CD4-positive, CD25-positive, alpha-beta regulatory T cell (primary cell): ENCODE measurements around the gene INTS1. TPM values are rescaled to one million over a fixed set of nuclear protein-coding genes. Genes with fewer than 3 reads are reported as not detected.
A peak's percentile ranks its signal among the peaks of the same experiment; 100 is the strongest.

Experiments
- ATAC-seq, 2 donors: fragments of 150-1000 bp; cut with Tn5 transposase; one replicate each; pipeline ENCODE4 v1.10.0; 2021; ENCODE audit warnings: low read depth in 2 of 2, moderate number of reproducible peaks in 2 of 2, moderate library complexity in 1 of 2
- DNase-seq, 3 donors: peaks; one replicate each; pipeline versions ENCODE4 v3.0.0 to v3.0.0-alpha.2; 2012 to 2022; ENCODE audit warnings: mixed read lengths in 1 of 3
- H3K27ac ChIP-seq: one replicate; pipeline ENCODE4 v1.7.0; 2013; ENCODE audit warnings: mild to moderate bottlenecking, low read length; ENCODE audit not compliant: insufficient read depth, poor library complexity, severe bottlenecking
- H3K27me3 ChIP-seq: one replicate; pipeline ENCODE4 v1.7.0; 2013; ENCODE audit warnings: low read length; ENCODE audit not compliant: control insufficient read depth, insufficient read depth
- H3K36me3 ChIP-seq: one replicate; pipeline ENCODE4 v1.7.0; 2013; ENCODE audit warnings: mild to moderate bottlenecking, low read length, moderate library complexity; ENCODE audit not compliant: control insufficient read depth, insufficient read depth
- H3K4me1 ChIP-seq: 2 replicates; pipeline ENCODE4 v1.7.0; 2013; ENCODE audit warnings: mild to moderate bottlenecking, low read length; ENCODE audit not compliant: insufficient read depth, control insufficient read depth, poor library complexity, severe bottlenecking
- H3K4me3 ChIP-seq: one replicate; pipeline ENCODE4 v1.7.0; 2013; ENCODE audit warnings: low read depth, mild to moderate bottlenecking, low read length, moderate library complexity
- H3K9me3 ChIP-seq, 2 experiments: 1 replicate in 1 of 2; 2 replicates in 1 of 2; pipeline ENCODE4 v1.7.0; 2013; ENCODE audit warnings: low read length in 2 of 2, mild to moderate bottlenecking in 1 of 2, moderate library complexity in 1 of 2; ENCODE audit not compliant: control insufficient read depth in 2 of 2
- H3K27ac Mint-ChIP-seq, 3 donors: one replicate each; pipeline ENCODE4 v1.8.0; 2020 to 2022; ENCODE audit warnings: mild to moderate bottlenecking in 3 of 3, mixed read lengths in 3 of 3, moderate library complexity in 2 of 3
- H3K27me3 Mint-ChIP-seq: one replicate; pipeline ENCODE4 v1.8.0; 2022; ENCODE audit warnings: mild to moderate bottlenecking, mixed read lengths
- H3K36me3 Mint-ChIP-seq: one replicate; pipeline ENCODE4 v1.8.0; 2020; ENCODE audit warnings: mixed read lengths
- H3K4me1 Mint-ChIP-seq, 4 donors: one replicate each; pipeline ENCODE4 v1.8.0; 2020 to 2022; ENCODE audit warnings: mixed read lengths in 4 of 4, mild to moderate bottlenecking in 1 of 4
- H3K4me3 Mint-ChIP-seq, 4 donors: one replicate each; pipeline ENCODE4 v1.8.0; 2020 to 2022; ENCODE audit warnings: mild to moderate bottlenecking in 4 of 4, mixed read lengths in 4 of 4, moderate library complexity in 3 of 4
- H3K9me3 Mint-ChIP-seq, 7 donors: one replicate each; pipeline ENCODE4 v1.8.0; 2020 to 2022; ENCODE audit warnings: mixed read lengths in 7 of 7, mild to moderate bottlenecking in 3 of 7, moderate library complexity in 2 of 7
- polyA plus RNA-seq, 4 donors: library from polyadenylated mRNA; unstranded; fragments of 300-500 nt; fragmentation: Illumina TruSeq; gene quantifications; one replicate each; pipeline ENCODE4 v1.2.3, GENCODE V29; 2021
- total RNA-seq: library from RNA; stranded (reverse); gene quantifications from one replicate; pipeline ENCODE4 v1.2.3, GENCODE V29; 2022

The INTS1 gene
- total and polyA plus RNA-seq, 5 donors from 2014 or later, result 8.5 to 107 (median 10.3) TPM

DNA sequence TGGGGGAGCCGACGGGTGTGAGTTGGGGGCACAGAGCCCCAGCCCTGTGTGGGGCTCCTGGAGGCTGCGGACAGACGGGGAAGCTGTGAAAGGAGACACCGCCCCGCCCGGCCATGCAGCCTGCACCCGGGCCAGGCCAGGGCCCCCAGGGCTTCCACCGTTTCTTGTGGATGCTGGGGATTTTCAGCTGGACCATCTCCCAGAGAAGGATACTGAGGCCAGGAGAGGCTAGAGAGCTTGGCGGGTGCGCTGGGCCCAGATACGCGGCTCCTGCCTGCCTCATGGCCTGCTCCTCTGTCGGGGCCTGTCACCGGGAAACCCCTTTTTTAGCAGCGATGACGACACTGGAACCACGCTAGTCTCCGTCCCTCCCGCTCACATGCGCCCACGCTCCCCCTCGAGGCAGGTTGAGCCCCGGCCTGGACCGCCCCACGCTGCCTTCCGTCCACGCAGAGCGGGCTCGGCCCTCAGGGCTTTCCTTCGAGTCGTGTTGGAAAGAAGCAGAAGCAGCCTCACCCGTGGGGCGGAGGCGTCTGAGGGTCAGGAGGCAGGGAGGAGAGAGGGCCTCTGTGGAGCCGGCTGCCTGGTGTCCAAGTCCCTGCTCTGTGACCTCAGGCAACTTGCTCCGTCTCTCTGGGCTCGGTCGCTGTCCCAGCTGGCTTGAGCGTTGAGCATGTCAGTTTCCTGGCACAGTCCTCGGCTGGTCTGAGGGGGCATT, 40.1 kb upstream of the INTS1 start:
- H3K4me1 ChIP-seq, result no peaks in the 10 kb centered on the region
- Mint-ChIP-seq H3K9me3 (no peaks in the 10 kb centered on the region), H3K27ac (no peak overlapping the region), H3K27me3 (no peaks in the 10 kb centered on the region), H3K4me1 (peaks cover 0 to 4% (median 1%) of the 10 kb centered on the region in 4 donors), H3K4me3 (no peak overlapping the region), H3K36me3 (no peaks in the 10 kb centered on the region)
- H3K4me3 ChIP-seq, result no peak overlapping the region
- no peak overlapping the region for H3K27ac ChIP-seq
- ATAC-seq (no peak), DNase-seq (no peak)
- no peaks in the 10 kb centered on the region for H3K9me3 ChIP-seq
- no peaks in the 10 kb centered on the region for H3K27me3 ChIP-seq
- H3K36me3 ChIP-seq, result peaks cover 28% of the 10 kb centered on the region

DNA sequence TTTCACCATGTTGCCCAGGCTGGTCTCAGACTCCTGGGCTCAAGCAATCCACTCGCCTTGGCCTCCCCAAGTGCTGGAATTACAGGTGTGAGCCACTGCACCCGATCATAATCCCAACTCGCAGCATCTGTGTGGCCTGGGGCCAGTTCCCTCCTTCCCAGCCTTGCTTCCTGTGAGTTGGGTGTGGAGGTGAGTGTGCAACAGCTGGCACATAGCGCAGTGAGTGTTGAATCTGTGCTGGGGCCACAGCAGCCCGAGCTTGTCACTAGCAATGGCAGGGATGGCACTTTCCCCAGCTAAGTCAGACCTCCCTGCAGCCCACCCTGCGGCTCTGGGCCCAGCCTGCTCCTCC, 39.6 kb upstream of the INTS1 start:
- Mint-ChIP-seq H3K4me1 (peaks cover 0 to 4% (median 1%) of the 10 kb centered on the region in 4 donors), H3K9me3 (no peaks in the 10 kb centered on the region), H3K27ac (peak overlapping the region in 1 of 3 donors; percentile 20), H3K36me3 (no peaks in the 10 kb centered on the region), H3K4me3 (no peak overlapping the region), H3K27me3 (no peaks in the 10 kb centered on the region)
- Histone ChIP-seq H3K9me3 (no peaks in the 10 kb centered on the region), H3K4me3 (no peak overlapping the region), H3K36me3 (peaks cover 33% of the 10 kb centered on the region), H3K27ac (no peak overlapping the region), H3K27me3 (no peaks in the 10 kb centered on the region), H3K4me1 (no peaks in the 10 kb centered on the region)
- ATAC-seq, result no peak
- no peak for DNase-seq

DNA sequence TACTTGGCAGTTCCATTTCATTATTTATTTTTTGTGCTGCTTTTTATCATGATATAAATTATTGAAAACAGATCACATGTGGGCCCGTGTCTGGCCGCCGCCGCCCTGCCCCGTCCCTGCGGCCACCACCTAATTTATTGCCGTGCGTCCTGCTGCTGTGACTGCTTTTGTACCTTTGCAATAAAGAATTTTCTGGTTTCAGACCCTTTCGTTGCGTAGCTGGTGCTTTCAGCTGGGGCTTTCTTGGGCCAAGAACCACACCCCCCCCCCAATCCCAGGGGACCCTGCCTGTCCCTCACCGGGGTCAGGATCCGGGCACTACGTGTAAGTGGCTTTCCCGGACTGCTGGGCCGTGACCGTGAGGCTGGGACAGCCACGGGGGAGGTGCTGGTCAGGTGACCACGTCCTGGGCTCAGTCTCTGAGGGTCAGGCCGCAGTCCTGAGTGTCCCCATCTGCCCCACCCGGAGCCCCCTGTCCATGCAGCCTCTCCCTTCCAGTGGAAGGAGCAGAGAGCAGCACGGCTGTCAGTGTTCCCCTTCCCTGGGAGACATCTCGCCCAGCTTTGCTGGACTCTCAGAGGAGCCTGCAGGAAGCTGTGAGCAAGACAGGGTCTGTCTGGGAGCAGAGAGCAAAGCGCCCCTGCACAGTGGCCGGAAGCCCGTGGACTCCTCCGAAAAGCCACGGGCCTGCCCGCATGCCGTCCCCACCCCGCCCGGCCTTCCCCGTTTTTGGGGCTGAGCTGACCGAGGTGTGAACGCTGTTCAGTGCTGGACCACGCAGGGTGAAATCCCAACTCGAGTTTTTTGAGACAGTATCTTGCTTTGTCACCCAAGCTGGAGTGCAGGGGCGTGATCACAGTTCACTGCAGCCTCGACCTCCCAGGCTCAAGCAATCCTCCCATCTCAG, 38.9 kb upstream of the INTS1 start:
- no peaks in the 10 kb centered on the region for H3K27me3 Mint-ChIP-seq
- no peak overlapping the region for H3K27ac ChIP-seq
- no peaks in the 10 kb centered on the region for H3K27me3 ChIP-seq
- H3K36me3 Mint-ChIP-seq, result no peaks in the 10 kb centered on the region
- DNase-seq (no peak), ATAC-seq (no peak)
- no peaks in the 10 kb centered on the region for H3K9me3 Mint-ChIP-seq
- H3K4me1 ChIP-seq, result no peaks in the 10 kb centered on the region
- no peaks in the 10 kb centered on the region for H3K9me3 ChIP-seq
- H3K4me1 Mint-ChIP-seq, result peaks cover 0 to 2% (median 0%) of the 10 kb centered on the region in 4 donors
- peaks cover 34% of the 10 kb centered on the region for H3K36me3 ChIP-seq
- H3K4me3 Mint-ChIP-seq, result no peak overlapping the region
- peak overlapping the region in 1 of 3 donors; percentile 77 for H3K27ac Mint-ChIP-seq
- H3K4me3 ChIP-seq, result no peak overlapping the region

DNA sequence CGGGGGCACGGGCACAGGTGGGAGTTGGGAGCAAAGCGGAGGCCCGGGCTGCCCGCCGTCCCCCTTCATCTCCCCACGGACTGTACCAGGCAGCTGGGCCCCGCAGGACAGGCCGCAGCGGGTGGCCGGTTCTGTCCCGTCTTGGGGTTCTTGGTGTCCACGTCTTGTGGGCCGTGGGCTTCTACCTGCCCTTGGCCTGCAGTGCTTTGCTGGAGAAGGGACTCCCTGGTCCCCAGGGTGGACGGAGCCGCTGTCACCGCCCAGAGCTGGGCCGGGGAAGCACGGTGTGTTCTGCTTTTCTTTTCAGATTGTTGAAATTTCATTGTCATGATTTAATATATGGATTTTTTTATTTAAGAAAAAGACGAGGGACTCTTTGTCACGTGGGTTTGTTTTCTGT, 38.1 kb upstream of the INTS1 start:
- Mint-ChIP-seq H3K4me1 (peaks cover 0 to 5% (median 0%) of the 10 kb centered on the region in 4 donors), H3K4me3 (no peak overlapping the region), H3K27me3 (no peaks in the 10 kb centered on the region), H3K27ac (peak overlapping the region in 1 of 3 donors; percentile 77), H3K9me3 (no peaks in the 10 kb centered on the region), H3K36me3 (peaks cover 3% of the 10 kb centered on the region)
- Histone ChIP-seq H3K9me3 (no peaks in the 10 kb centered on the region), H3K4me1 (no peaks in the 10 kb centered on the region), H3K36me3 (peaks cover 37% of the 10 kb centered on the region), H3K27me3 (no peaks in the 10 kb centered on the region), H3K4me3 (no peak overlapping the region), H3K27ac (no peak overlapping the region)
- DNase-seq (no peak), ATAC-seq (no peak)

DNA sequence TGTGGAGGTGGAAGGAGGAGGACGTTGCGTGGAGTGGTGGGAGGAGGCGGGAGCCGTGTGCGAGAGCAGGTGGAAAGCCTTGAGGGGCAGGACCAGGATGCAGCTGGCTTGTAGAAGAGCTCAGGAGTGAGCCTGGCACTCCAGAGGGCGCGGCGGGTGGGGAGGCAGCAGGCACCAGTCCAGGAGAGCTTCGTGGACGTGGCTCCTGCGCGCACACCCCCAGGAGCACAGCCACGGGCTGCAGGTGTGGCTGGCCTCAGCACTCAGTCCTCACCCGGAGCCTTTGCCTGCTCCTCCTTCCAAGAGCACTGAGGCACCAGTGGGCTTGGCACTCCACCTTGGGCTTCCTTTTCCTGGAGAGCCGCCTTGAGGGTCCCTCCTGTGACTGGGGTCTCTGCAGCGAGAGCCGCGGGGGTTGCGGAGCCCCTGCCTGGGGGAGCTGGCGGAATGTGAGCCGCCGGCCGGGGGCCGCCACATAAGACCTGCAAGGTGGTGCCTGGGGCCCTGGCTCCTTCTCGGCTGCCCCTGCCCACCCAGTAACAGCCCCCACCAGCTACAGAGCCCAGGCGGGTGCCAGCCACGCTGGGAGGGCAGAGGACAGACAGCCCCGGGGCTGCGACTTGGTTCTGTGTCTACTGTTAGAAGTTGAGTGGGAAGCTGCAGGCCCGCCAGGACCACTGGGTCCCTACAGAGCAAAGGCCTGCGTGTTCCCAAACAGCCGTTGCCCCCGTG, 37.4 kb upstream of the INTS1 start:
- no peaks in the 10 kb centered on the region for H3K4me1 ChIP-seq
- no peak for DNase-seq
- Mint-ChIP-seq H3K9me3 (no peaks in the 10 kb centered on the region), H3K27me3 (no peaks in the 10 kb centered on the region), H3K4me3 (no peak overlapping the region), H3K27ac (no peak overlapping the region), H3K36me3 (peaks cover 3% of the 10 kb centered on the region), H3K4me1 (peaks cover 0 to 5% (median 0%) of the 10 kb centered on the region in 4 donors)
- no peak overlapping the region for H3K4me3 ChIP-seq
- H3K27me3 ChIP-seq, result no peaks in the 10 kb centered on the region
- H3K9me3 ChIP-seq, result no peaks in the 10 kb centered on the region
- H3K27ac ChIP-seq, result no peak overlapping the region
- no peak for ATAC-seq
- H3K36me3 ChIP-seq, result peaks cover 37% of the 10 kb centered on the region

DNA sequence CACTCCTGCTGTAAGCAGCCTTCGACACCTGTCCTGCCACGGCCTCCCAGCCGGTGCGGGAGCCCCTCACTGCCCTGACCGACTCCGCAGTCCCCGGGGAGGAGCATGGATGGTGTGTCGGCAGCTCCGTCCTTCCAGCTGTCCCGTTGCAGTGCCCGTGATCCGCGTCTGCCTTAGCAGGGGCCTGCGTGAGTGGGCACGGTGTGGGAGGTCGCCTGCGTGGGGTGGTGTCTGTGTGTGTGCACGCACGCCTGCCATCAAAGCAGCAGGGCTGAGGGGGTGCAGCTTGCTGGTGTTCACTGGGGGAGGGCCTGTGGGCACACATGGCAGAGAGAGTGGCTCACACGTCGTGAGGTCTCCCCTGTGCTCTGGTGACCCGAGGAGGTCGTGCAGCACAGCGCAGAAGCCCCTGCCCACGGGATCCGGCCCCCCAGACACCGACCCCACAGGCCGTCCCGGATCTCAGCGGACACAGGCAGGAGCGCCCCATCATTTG, 36.6 kb upstream of the INTS1 start:
- no peaks in the 10 kb centered on the region for H3K27me3 Mint-ChIP-seq
- Histone ChIP-seq H3K4me3 (no peak overlapping the region), H3K36me3 (peaks cover 37% of the 10 kb centered on the region), H3K9me3 (no peaks in the 10 kb centered on the region), H3K27ac (no peak overlapping the region), H3K4me1 (no peaks in the 10 kb centered on the region), H3K27me3 (no peaks in the 10 kb centered on the region)
- H3K36me3 Mint-ChIP-seq, result peaks cover 3% of the 10 kb centered on the region
- no peaks in the 10 kb centered on the region for H3K9me3 Mint-ChIP-seq
- ATAC-seq (no peak), DNase-seq (no peak)
- peaks cover 0 to 9% (median 0%) of the 10 kb centered on the region in 4 donors for H3K4me1 Mint-ChIP-seq
- no peak overlapping the region for H3K27ac Mint-ChIP-seq
- H3K4me3 Mint-ChIP-seq, result peak overlapping the region in 1 of 4 donors; percentile 21

DNA sequence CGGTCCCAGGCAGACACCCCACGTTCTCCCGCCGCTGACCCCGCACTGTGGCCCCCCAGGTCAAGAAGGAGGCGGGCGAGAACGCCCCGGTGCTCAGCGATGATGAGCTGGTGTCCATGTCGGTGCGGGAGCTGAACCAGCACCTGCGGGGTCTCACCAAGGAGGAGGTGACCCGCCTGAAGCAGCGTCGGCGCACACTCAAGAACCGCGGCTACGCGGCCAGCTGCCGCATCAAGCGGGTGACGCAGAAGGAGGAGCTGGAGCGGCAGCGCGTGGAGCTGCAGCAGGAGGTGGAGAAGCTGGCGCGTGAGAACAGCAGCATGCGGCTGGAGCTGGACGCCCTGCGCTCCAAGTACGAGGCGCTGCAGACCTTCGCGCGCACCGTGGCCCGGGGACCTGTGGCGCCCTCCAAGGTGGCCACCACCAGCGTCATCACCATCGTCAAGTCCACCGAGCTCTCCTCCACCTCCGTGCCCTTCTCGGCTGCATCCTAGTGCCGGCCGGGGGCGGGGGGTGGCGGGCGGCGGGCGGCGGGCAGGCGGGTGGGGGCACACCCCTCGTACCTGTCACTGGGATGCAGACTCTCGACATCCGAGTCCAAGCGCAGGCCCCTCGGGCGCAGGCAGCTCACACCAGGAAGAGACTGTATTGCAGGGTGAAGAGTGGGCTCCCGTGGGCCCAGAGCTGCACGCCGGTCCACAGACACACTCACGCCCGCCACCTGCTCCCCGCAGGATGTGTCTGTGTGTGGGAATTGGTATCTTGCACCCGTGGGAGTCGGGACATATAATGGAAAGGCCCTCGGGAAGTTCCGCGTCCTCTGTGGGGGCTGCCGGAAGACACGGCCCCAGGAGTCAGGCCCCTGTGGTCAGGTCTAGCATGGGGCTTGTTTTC, 35.9 kb upstream of the INTS1 start:
- no peaks in the 10 kb centered on the region for H3K27me3 ChIP-seq
- H3K4me3 Mint-ChIP-seq, result peak overlapping the region in 1 of 4 donors; percentile 7
- no peaks in the 10 kb centered on the region for H3K4me1 ChIP-seq
- H3K27me3 Mint-ChIP-seq, result no peaks in the 10 kb centered on the region
- no peak for ATAC-seq
- no peaks in the 10 kb centered on the region for H3K9me3 ChIP-seq
- H3K9me3 Mint-ChIP-seq, result no peaks in the 10 kb centered on the region
- H3K36me3 ChIP-seq, result peaks cover 37% of the 10 kb centered on the region
- H3K27ac Mint-ChIP-seq, result no peak overlapping the region
- no peak overlapping the region for H3K4me3 ChIP-seq
- peaks cover 3% of the 10 kb centered on the region for H3K36me3 Mint-ChIP-seq
- DNase-seq, result no peak
- H3K27ac ChIP-seq, result no peak overlapping the region
- peaks cover 0 to 9% (median 0%) of the 10 kb centered on the region in 4 donors for H3K4me1 Mint-ChIP-seq
